ENCODE measurements around the gene ITGA5.

DNA sequence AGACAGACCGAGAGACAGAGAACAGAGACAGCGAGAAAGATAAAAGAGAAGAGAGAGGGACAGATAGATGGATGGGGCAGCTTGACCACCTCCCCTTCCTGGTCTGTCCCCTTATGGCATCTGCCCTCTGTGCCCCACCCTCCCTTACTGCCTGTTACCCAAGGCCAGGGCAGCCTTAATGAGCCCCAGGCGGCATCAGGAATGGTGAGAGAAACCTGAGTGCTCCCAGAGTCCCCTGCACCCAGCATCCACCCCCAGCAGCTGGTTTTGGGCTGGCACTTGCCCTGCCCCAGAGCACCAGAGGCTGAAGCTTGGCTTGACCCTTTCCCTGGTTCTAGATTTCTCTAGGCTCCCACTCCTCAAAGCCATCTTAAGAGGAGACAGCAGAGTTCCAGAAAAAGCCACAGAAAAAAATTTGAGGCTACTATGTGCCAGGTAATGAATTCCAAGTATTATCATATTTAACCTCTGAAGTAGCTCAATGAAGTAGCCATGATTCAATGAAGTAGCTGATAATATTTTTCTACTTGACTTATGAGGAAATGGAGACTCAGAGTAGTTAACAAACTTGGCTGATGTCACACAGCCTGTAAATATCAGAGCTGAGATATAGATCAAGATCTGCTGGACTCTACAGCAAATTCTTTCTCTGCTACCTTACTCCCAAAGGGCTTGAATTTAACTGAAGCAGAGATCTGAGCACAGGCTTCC, 32.5 kb downstream of the ITGA5 start:
- TF ChIP-seq, protein P1, sequence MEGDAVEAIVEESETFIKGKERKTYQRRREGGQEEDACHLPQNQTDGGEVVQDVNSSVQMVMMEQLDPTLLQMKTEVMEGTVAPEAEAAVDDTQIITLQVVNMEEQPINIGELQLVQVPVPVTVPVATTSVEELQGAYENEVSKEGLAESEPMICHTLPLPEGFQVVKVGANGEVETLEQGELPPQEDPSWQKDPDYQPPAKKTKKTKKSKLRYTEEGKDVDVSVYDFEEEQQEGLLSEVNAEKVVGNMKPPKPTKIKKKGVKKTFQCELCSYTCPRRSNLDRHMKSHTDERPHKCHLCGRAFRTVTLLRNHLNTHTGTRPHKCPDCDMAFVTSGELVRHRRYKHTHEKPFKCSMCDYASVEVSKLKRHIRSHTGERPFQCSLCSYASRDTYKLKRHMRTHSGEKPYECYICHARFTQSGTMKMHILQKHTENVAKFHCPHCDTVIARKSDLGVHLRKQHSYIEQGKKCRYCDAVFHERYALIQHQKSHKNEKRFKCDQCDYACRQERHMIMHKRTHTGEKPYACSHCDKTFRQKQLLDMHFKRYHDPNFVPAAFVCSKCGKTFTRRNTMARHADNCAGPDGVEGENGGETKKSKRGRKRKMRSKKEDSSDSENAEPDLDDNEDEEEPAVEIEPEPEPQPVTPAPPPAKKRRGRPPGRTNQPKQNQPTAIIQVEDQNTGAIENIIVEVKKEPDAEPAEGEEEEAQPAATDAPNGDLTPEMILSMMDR (IDR thresholded peaks at IDR 0.05): no peak
- TF ChIP-seq POLR2A (IDR thresholded peaks at IDR 0.05): no peak
